ENCODE results near the gene NLK. TPM values are rescaled to one million over a fixed set of nuclear protein-coding genes. Genes with fewer than 3 reads are reported as not detected.
"Not testable (repeated sequence)": the region's sequence is repeated elsewhere in the genome, so short reads cannot be mapped to it uniquely, and the experiment has no call there.

Gene NLK
- total RNA-seq, 1 donor from 2014 or later: 13.3 TPM

- H3K4me1 ChIP-seq: no peaks in the 10 kb centered on the region
- DNase-seq (ENCODE audit: extremely low spot score in 2 of 2): no peak
- H3K27ac ChIP-seq: no peak overlapping the region
- H3K9me3 ChIP-seq: no peaks in the 10 kb centered on the region
- intact Hi-C loops (cut with DNase I): no loop called here
- no peaks in the 10 kb centered on the region for H3K36me3 ChIP-seq
- H3K4me3 ChIP-seq: no peak overlapping the region
- TF ChIP-seq CTCF (IDR thresholded peaks at IDR 0.05) (no peak), POLR2A (IDR thresholded peaks at IDR 0.05) (no peak), POLR2AphosphoS5 (IDR thresholded peaks at IDR 0.05; ENCODE audit: insufficient read depth in 1 of 2, low read depth in 1 of 2) (no peak)
- no peaks in the 10 kb centered on the region for H3K27me3 ChIP-seq
These were observed 55.4 kb downstream of the NLK start for GRCh38 chr17:28097901-28098300.

GRCh38 chr17:28098591-28098990, 56.1 kb downstream of the NLK start:
- H3K4me1 ChIP-seq; intact Hi-C loops (cut with DNase I); H3K27me3 ChIP-seq; H3K9me3 ChIP-seq; H3K4me3 ChIP-seq; DNase-seq (ENCODE audit: extremely low spot score in 2 of 2); H3K27ac ChIP-seq; H3K36me3 ChIP-seq: not testable (repeated sequence)

GRCh38 chr17:28100251-28100650, 57.8 kb downstream of the NLK start:
- TF ChIP-seq CTCF (IDR thresholded peaks at IDR 0.05): no peak
- TF ChIP-seq POLR2A (IDR thresholded peaks at IDR 0.05): no peak
- TF ChIP-seq POLR2AphosphoS5 (IDR thresholded peaks at IDR 0.05; ENCODE audit: insufficient read depth in 1 of 2, low read depth in 1 of 2): no peak
- H3K4me3 ChIP-seq: no peak overlapping the region
- H3K4me1 ChIP-seq: no peaks in the 10 kb centered on the region
- H3K27ac ChIP-seq: no peak overlapping the region
- H3K9me3 ChIP-seq: no peaks in the 10 kb centered on the region
- intact Hi-C loops (cut with DNase I): no loop called here
- H3K36me3 ChIP-seq: no peaks in the 10 kb centered on the region
- no peaks in the 10 kb centered on the region for H3K27me3 ChIP-seq
- no peak for DNase-seq (ENCODE audit: extremely low spot score in 2 of 2)

- Histone ChIP-seq H3K9me3 (no peaks in the 10 kb centered on the region), H3K27ac (no peak overlapping the region), H3K4me3 (no peak overlapping the region), H3K36me3 (no peaks in the 10 kb centered on the region), H3K4me1 (no peaks in the 10 kb centered on the region), H3K27me3 (no peaks in the 10 kb centered on the region)
- intact Hi-C loops (cut with DNase I): no loop called here
- no peak for DNase-seq (ENCODE audit: extremely low spot score in 2 of 2)
- no peak for TF ChIP-seq CTCF (IDR thresholded peaks at IDR 0.05)
These were observed 58.5 kb downstream of the NLK start for GRCh38 chr17:28100936-28101335.

GRCh38 chr17:28101919-28102318, 59.4 kb downstream of the NLK start:
- no peak for DNase-seq (ENCODE audit: extremely low spot score in 2 of 2)

More at GRCh38 chr17:28101919-28102318, 59.4 kb downstream of the NLK start:
- H3K9me3 ChIP-seq: no peaks in the 10 kb centered on the region
- H3K27ac ChIP-seq: no peak overlapping the region
- no peak for TF ChIP-seq POLR2AphosphoS5 (IDR thresholded peaks at IDR 0.05; ENCODE audit: insufficient read depth in 1 of 2, low read depth in 1 of 2)
- no peak for TF ChIP-seq POLR2A (IDR thresholded peaks at IDR 0.05)
- TF ChIP-seq CTCF (IDR thresholded peaks at IDR 0.05): no peak
- H3K4me3 ChIP-seq: no peak overlapping the region
- no peaks in the 10 kb centered on the region for H3K36me3 ChIP-seq
- intact Hi-C loops (cut with DNase I): no loop called here
- no peaks in the 10 kb centered on the region for H3K27me3 ChIP-seq
- no peaks in the 10 kb centered on the region for H3K4me1 ChIP-seq
